Right renal cortex interstitium (tissue), 3 donors: Measurements from ENCODE around the gene TRPV6. TPM values are rescaled to one million over a fixed set of nuclear protein-coding genes. Genes with fewer than 3 reads are reported as not detected.

Source experiments
- DNase-seq, 3 donors: peaks; one replicate each; pipeline ENCODE4 v3.0.0-alpha.2; 2013; ENCODE audit warnings: low read depth in 3 of 3, low spot score in 2 of 3
- polyA plus RNA-seq, 3 donors: library from polyadenylated mRNA; unstranded; fragments of 120-200 nt; gene quantifications; one replicate each; pipeline ENCODE4 v1.2.1, GENCODE V29; 2013; ENCODE audit not compliant: insufficient read length in 3 of 3

TRPV6 gene
- polyA plus RNA-seq, 3 donors = 10.3 to 11.4 (median 10.4) TPM

GRCh38 chr7:142871260-142872105, 14.1 kb downstream of the TRPV6 start:
- no peak for DNase-seq

GRCh38 chr7:142870566-142871259, 14.8 kb downstream of the TRPV6 start:
- no peak for DNase-seq

- DNase-seq = no peak
Measured at GRCh38 chr7:142870147-142870559, 15.4 kb downstream of the TRPV6 start.

GRCh38 chr7:142869434-142869833, 16.1 kb downstream of the TRPV6 start:
- no peak for DNase-seq

GRCh38 chr7:142868986-142869415, 16.5 kb downstream of the TRPV6 start:
- DNase-seq = no peak

GRCh38 chr7:142868188-142868985, 17.2 kb downstream of the TRPV6 start:
- no peak for DNase-seq

GRCh38 chr7:142867398-142868187, 18.0 kb downstream of the TRPV6 start:
- no peak for DNase-seq

GRCh38 chr7:142867097-142867378, 18.5 kb downstream of the TRPV6 start:
- DNase-seq = no peak

- DNase-seq = no peak
Measured at GRCh38 chr7:142866361-142867096, 19.0 kb downstream of the TRPV6 start.

GRCh38 chr7:142865766-142866165, 19.8 kb downstream of the TRPV6 start:
- DNase-seq = no peak

GRCh38 chr7:142864980-142865747, 20.4 kb downstream of the TRPV6 start:
- DNase-seq = no peak

GRCh38 chr7:142863891-142864685, 21.5 kb downstream of the TRPV6 start:
- no peak for DNase-seq

- DNase-seq = no peak
Measured at GRCh38 chr7:142862786-142863400, 22.7 kb downstream of the TRPV6 start.

GRCh38 chr7:142862351-142862750, 23.2 kb downstream of the TRPV6 start:
- DNase-seq = no peak

- DNase-seq = no peak
Measured at GRCh38 chr7:142860968-142861367, 24.6 kb downstream of the TRPV6 start.

GRCh38 chr7:142859829-142860228, 25.7 kb downstream of the TRPV6 start:
- DNase-seq = no peak

GRCh38 chr7:142859411-142859810, 26.1 kb downstream of the TRPV6 start:
- DNase-seq = no peak

- no peak for DNase-seq
Measured at GRCh38 chr7:142857625-142858024, 27.9 kb downstream of the TRPV6 start.
